Measurements from ENCODE around the gene WIPI1. TPM values are rescaled to one million over a fixed set of nuclear protein-coding genes. Genes with fewer than 3 reads are reported as not detected.
A peak's percentile ranks its signal among the peaks of the same experiment; 100 is the strongest.

WIPI1 gene
- total RNA-seq (2022), result 38.4 and 75.6 TPM in 2 replicates
- Bru-seq, nascent RNA, result percentile 82 among the genes with signal in this experiment
- BruChase-seq, experiment 1, labeled RNA remaining after a 6-hour chase, result percentile 83 among the genes with signal in this experiment
- BruChase-seq, experiment 2, labeled RNA remaining after a 2-hour chase, result percentile 74 among the genes with signal in this experiment
- long read RNA-seq, transcript WIPI1-201 (13 exons, 1,832 nt), result major isoform, 74 of 96 reads
- long read RNA-seq, partial matches to known transcripts, result 9 of 96 reads
- long read RNA-seq, other reads (novel, unspliced or antisense), result 8 of 96 reads

GRCh38 chr17:68457168-68457538 lies at the start of gene WIPI1:
Gene WIPI1 (minus strand): TSS chr17:68457496. CDS start chr17:68457421, 75 bp downstream.
- BruUV-seq (replicated peaks), result no TSS peak

GRCh38 chr17:68505951-68506350 lies 48.7 kb upstream of the WIPI1 start:
- Mint-ChIP-seq H3K9me3 (ENCODE audit: unreplicated experiment) (no peaks in the 10 kb centered on the region), H3K27me3 (ENCODE audit: insufficient read depth, unreplicated experiment) (no peaks in the 10 kb centered on the region), H3K36me3 (ENCODE audit: insufficient read depth, unreplicated experiment) (no peaks in the 10 kb centered on the region), H3K27ac (ENCODE audit: low read depth, unreplicated experiment) (no peak overlapping the region), H3K4me1 (ENCODE audit: insufficient read depth, unreplicated experiment) (peaks cover 9% of the 10 kb centered on the region), H3K4me3 (ENCODE audit: unreplicated experiment) (no peak overlapping the region)
- no TSS peak for BruUV-seq (replicated peaks)
- CTCF ChIA-PET, result interaction anchor here (0.5 to 1.0 kb wide), 2 partner anchors 9 to 774 kb away, joined by 3 to 4 read pairs; no protein-coding TSS in a partner anchor
- intact Hi-C loops (cut with micrococcal nuclease), result no loop called here
- no peak for TF ChIP-seq CTCF (IDR thresholded peaks at IDR 0.05; ENCODE audit: unreplicated experiment)
- POLR2A ChIA-PET, result no interaction called here
- no peak for DNase-seq (ENCODE audit: unreplicated experiment)

More at GRCh38 chr17:68457168-68457538, at the start of gene WIPI1:
- peaks cover 28% of the 10 kb centered on the region for H3K4me1 Mint-ChIP-seq (ENCODE audit: insufficient read depth, unreplicated experiment)
- no peaks in the 10 kb centered on the region for H3K9me3 Mint-ChIP-seq (ENCODE audit: unreplicated experiment)
- peak within 1 kb of the TSS; percentile 96 for H3K4me3 Mint-ChIP-seq (ENCODE audit: unreplicated experiment)
- intact Hi-C loops (cut with micrococcal nuclease), result no loop called here
- no peak for TF ChIP-seq CTCF (IDR thresholded peaks at IDR 0.05; ENCODE audit: unreplicated experiment)
- H3K36me3 Mint-ChIP-seq (ENCODE audit: insufficient read depth, unreplicated experiment), result peaks cover 4% of the 10 kb centered on the region
- no peak for DNase-seq (ENCODE audit: unreplicated experiment)
- CTCF ChIA-PET, result interaction anchor here (1.4 to 3.0 kb wide), 2 partner anchors 209 to 284 kb away, joined by 7 to 10 read pairs; partner anchors contain the start of gene AMZ2
- peak within 1 kb of the TSS; percentile 86 for H3K27ac Mint-ChIP-seq (ENCODE audit: low read depth, unreplicated experiment)
- no peaks in the 10 kb centered on the region for H3K27me3 Mint-ChIP-seq (ENCODE audit: insufficient read depth, unreplicated experiment)
- POLR2A ChIA-PET, result interaction anchor here (0.6 to 8.8 kb wide), 29 partner anchors 10 to 869 kb away, joined by 3 to 114 read pairs (median 4); partner anchors contain the start of genes ABCA5, AMZ2, ARSG and C17orf58

GRCh38 chr17:68501074-68501473 lies 43.8 kb upstream of the WIPI1 start:
- intact Hi-C loops (cut with micrococcal nuclease), result no loop called here
- TF ChIP-seq CTCF (IDR thresholded peaks at IDR 0.05; ENCODE audit: unreplicated experiment), result no peak
- H3K9me3 Mint-ChIP-seq (ENCODE audit: unreplicated experiment), result no peaks in the 10 kb centered on the region
- no TSS peak for BruUV-seq (replicated peaks)
- no peak for DNase-seq (ENCODE audit: unreplicated experiment)
- no peaks in the 10 kb centered on the region for H3K4me1 Mint-ChIP-seq (ENCODE audit: insufficient read depth, unreplicated experiment)
- ChIA-PET CTCF (interaction anchor here (0.6 kb wide), 1 partner anchor 37 kb away, joined by 3 read pairs; no protein-coding TSS in a partner anchor), POLR2A (interaction anchor here (1.3 kb wide), 1 partner anchor 12 kb away, joined by 4 read pairs; no protein-coding TSS in a partner anchor)
- H3K36me3 Mint-ChIP-seq (ENCODE audit: insufficient read depth, unreplicated experiment), result no peaks in the 10 kb centered on the region
- no peak overlapping the region for H3K27ac Mint-ChIP-seq (ENCODE audit: low read depth, unreplicated experiment)
- no peak overlapping the region for H3K4me3 Mint-ChIP-seq (ENCODE audit: unreplicated experiment)
- no peaks in the 10 kb centered on the region for H3K27me3 Mint-ChIP-seq (ENCODE audit: insufficient read depth, unreplicated experiment)

- H3K9me3 Mint-ChIP-seq (ENCODE audit: unreplicated experiment), result no peaks in the 10 kb centered on the region
- no peaks in the 10 kb centered on the region for H3K4me1 Mint-ChIP-seq (ENCODE audit: insufficient read depth, unreplicated experiment)
- H3K4me3 Mint-ChIP-seq (ENCODE audit: unreplicated experiment), result no peak overlapping the region
- CTCF ChIA-PET, result no interaction called here
- H3K27me3 Mint-ChIP-seq (ENCODE audit: insufficient read depth, unreplicated experiment), result no peaks in the 10 kb centered on the region
- POLR2A ChIA-PET, result interaction anchor here (0.7 kb wide), 1 partner anchor 9 kb away, joined by 4 read pairs; no protein-coding TSS in a partner anchor
- H3K27ac Mint-ChIP-seq (ENCODE audit: low read depth, unreplicated experiment), result no peak overlapping the region
- no peak for TF ChIP-seq CTCF (IDR thresholded peaks at IDR 0.05; ENCODE audit: unreplicated experiment)
- no TSS peak for BruUV-seq (replicated peaks)
- intact Hi-C loops (cut with micrococcal nuclease), result no loop called here
- no peaks in the 10 kb centered on the region for H3K36me3 Mint-ChIP-seq (ENCODE audit: insufficient read depth, unreplicated experiment)
- DNase-seq (ENCODE audit: unreplicated experiment), result no peak
Measured at GRCh38 chr17:68499587-68499986, 42.3 kb upstream of the WIPI1 start.
